Sigmoid colon (tissue), 7 donors: Measurements from ENCODE around the gene ITGAD. TPM values are rescaled to one million over a fixed set of nuclear protein-coding genes. Genes with fewer than 3 reads are reported as not detected.

ENCODE experiments used
- DNase-seq: peaks from one replicate; pipeline ENCODE4 v3.0.0-alpha.2; 2019
- H3K27ac ChIP-seq, 4 donors: fragments of 200-600 bp; sonication (generic); one replicate each; pipeline ENCODE4 v1.5.1; 2016 to 2019; ENCODE audit warnings: mild to moderate bottlenecking in 1 of 4
- H3K27me3 ChIP-seq, 3 donors: fragments of 200-600 bp; sonication (generic); one replicate each; pipeline ENCODE4 v1.5.1; 2019; ENCODE audit warnings: mild to moderate bottlenecking in 1 of 3
- H3K36me3 ChIP-seq, 4 donors: fragments of 200-600 bp; sonication (generic); one replicate each; pipeline ENCODE4 v1.5.1; 2016 to 2019
- H3K4me1 ChIP-seq, 4 donors: fragments of 200-600 bp; sonication (generic); one replicate each; pipeline ENCODE4 v1.5.1; 2017 to 2019
- H3K4me3 ChIP-seq, 4 donors: fragments of 200-600 bp; sonication (generic); one replicate each; pipeline ENCODE4 v1.5.1; 2017 to 2019; ENCODE audit warnings: mild to moderate bottlenecking in 2 of 4, moderate library complexity in 1 of 4
- H3K9me3 ChIP-seq, 4 donors: fragments of 200-600 bp in 3 of 4; sonication (generic) in 3 of 4; one replicate each; pipeline versions ENCODE4 v1.5.1 to v1.6.1; 2013 to 2019
- EP300 ChIP-seq, 4 donors: sonication (generic); formaldehyde crosslinking; IDR thresholded peaks; one replicate each; pipeline ENCODE4 v1.6.1; 2017; ENCODE audit warnings: antibody characterized with exemption in 4 of 4
- POLR2A ChIP-seq, 2 donors: fragments of 450-650 bp; IDR thresholded peaks; one replicate each; pipeline ENCODE4 v1.6.1; 2016; ENCODE audit warnings: antibody characterized with exemption in 2 of 2, mild to moderate bottlenecking in 2 of 2, moderate library complexity in 2 of 2
- POLR2AphosphoS5 ChIP-seq, 4 donors: sonication (generic); formaldehyde crosslinking; IDR thresholded peaks; one replicate each; pipeline ENCODE4 v1.6.1; 2017; ENCODE audit warnings: antibody characterized with exemption in 4 of 4
- WGBS, 2 donors: extraction: QIAGEN DNeasy Blood & Tissue Kit; methylation state at CpG; one replicate each; pipeline ENCODE4 v1.1.7; 2013; 5-methylcytosine and 5-hydroxymethylcytosine counted together
- intact Hi-C: fragments of 100-400 bp; cut with DNase I; formaldehyde crosslinking; loops from one replicate; pipeline ENCODE4 v1.15.1; 2023
- polyA plus RNA-seq, 3 donors: library from polyadenylated mRNA; stranded (reverse); fragments of 200-250 nt; gene quantifications; one replicate each; pipeline ENCODE4 v1.2.3, GENCODE V29; 2013
- total RNA-seq, 4 donors: library from RNA; depleted of rRNA; stranded (reverse); fragments of >200 nt; gene quantifications; one replicate each; pipeline ENCODE4 v1.1.0, GENCODE V29; 2016
- TF ChIP-seq, protein P1 (sequence below), 4 experiments: fragments of 450-650 bp in 3 of 4; fragments of 200-600 bp in 1 of 4; IDR thresholded peaks; one replicate each; pipeline ENCODE4 v1.5.1; 2016 to 2019; ENCODE audit warnings: antibody characterized with exemption in 4 of 4, mild to moderate bottlenecking in 3 of 4, moderate library complexity in 2 of 4
- donor health status: healthy with polysubstance abuse.
- donor health status: Bipolar disorder and iron deficiency.
- donor health status: healthy.

The ITGAD gene
- total and polyA plus RNA-seq, 7 donors = 0.22 TPM; not detected in 6

DNA sequence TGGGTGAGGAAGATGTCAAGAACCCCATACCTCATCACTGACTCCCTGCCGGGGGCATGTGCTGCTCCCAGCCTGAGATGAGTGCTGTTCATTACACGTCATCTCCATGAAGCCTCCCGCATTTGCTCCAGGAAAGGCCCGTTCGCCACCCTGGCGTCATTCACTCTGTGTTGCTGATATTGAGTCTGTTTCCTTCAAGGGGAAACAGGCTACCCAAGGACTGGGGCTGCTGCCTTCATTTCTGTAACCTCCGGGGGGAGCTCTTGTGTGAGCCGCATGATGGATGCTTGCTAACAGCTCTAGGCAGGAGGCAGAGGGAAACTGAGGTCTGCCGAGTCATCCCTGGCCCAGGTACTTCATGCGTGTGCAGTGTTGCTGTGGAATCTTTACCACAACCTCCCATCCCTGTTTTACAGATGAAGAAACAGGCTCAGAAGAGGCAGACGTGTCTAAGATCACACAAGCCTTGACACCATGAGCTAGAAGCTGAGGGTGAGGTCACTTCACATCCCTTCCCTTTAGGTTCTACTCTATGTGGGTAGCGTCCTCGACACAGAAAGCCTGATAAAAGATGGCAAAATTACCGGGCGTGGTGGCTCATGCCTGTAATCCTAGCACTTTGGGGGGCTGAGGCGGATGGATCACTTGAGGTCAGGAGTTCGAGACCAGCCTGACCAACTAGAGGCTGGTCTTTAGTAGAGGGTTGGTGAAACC, 62.6 kb downstream of the ITGAD start:
- Histone ChIP-seq H3K9me3 (no peaks in the 10 kb centered on the region), H3K27ac (peak overlapping the region in 1 of 4 donors; percentile 5), H3K27me3 (no peaks in the 10 kb centered on the region), H3K4me3 (no peak overlapping the region), H3K36me3 (no peaks in the 10 kb centered on the region), H3K4me1 (peaks cover 0 to 77% (median 76%) of the 10 kb centered on the region in 4 donors)
- DNase-seq = peak; percentile 63
- intact Hi-C loops = loop anchor here (5.0 to 10.0 kb wide), 4 partner anchors 313 to 1361 kb away; partner anchors contain the start of genes KAT8, SETD1A, TBX6 and YPEL3
- TF ChIP-seq, protein P1, sequence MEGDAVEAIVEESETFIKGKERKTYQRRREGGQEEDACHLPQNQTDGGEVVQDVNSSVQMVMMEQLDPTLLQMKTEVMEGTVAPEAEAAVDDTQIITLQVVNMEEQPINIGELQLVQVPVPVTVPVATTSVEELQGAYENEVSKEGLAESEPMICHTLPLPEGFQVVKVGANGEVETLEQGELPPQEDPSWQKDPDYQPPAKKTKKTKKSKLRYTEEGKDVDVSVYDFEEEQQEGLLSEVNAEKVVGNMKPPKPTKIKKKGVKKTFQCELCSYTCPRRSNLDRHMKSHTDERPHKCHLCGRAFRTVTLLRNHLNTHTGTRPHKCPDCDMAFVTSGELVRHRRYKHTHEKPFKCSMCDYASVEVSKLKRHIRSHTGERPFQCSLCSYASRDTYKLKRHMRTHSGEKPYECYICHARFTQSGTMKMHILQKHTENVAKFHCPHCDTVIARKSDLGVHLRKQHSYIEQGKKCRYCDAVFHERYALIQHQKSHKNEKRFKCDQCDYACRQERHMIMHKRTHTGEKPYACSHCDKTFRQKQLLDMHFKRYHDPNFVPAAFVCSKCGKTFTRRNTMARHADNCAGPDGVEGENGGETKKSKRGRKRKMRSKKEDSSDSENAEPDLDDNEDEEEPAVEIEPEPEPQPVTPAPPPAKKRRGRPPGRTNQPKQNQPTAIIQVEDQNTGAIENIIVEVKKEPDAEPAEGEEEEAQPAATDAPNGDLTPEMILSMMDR (IDR thresholded peaks at IDR 0.05) = no peak
- TF ChIP-seq EP300 (IDR thresholded peaks at IDR 0.05) (no peak), POLR2A (IDR thresholded peaks at IDR 0.05) (no peak), POLR2AphosphoS5 (IDR thresholded peaks at IDR 0.05) (no peak)
- 65 to 72% methylated on average over 17 of the region's 17 CpGs for WGBS, 2 donors

DNA sequence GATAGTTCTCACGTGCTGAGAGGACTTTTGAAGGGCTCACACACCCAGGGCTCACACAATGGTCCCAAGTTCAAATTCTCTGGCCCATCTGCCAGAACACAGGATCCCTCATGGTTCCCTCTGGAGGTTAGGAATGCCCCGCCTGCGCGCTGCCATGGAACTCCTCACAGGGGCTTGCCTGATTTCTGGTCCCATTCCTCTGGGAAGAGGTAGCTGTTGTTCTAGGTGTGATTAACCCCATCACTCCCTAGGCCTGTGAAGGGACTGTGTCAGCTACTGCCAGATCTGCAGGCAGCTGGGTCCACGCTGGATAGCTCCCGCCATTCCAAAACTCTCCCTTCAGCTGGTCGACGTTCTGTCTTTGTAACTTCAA, 63.8 kb downstream of the ITGAD start:
- peaks cover 0 to 3% (median 1%) of the 10 kb centered on the region in 4 donors for H3K36me3 ChIP-seq
- DNase-seq = peak; percentile 47
- 81 to 83% methylated on average over 8 of the region's 8 CpGs for WGBS, 2 donors
- no peaks in the 10 kb centered on the region for H3K27me3 ChIP-seq
- H3K4me3 ChIP-seq = peak overlapping the region in 1 of 4 donors; percentile 75
- peaks cover 0 to 73% (median 69%) of the 10 kb centered on the region in 4 donors for H3K4me1 ChIP-seq
- no peaks in the 10 kb centered on the region for H3K9me3 ChIP-seq
- intact Hi-C loops = loop anchor here (5.0 to 10.0 kb wide), 4 partner anchors 315 to 1362 kb away; partner anchors contain the start of genes KAT8, SETD1A, TBX6 and YPEL3
- TF ChIP-seq, protein P1 (IDR thresholded peaks at IDR 0.05) = no peak
- TF ChIP-seq POLR2AphosphoS5 (IDR thresholded peaks at IDR 0.05) (no peak), POLR2A (IDR thresholded peaks at IDR 0.05) (no peak), EP300 (IDR thresholded peaks at IDR 0.05) (no peak)
- H3K27ac ChIP-seq = peak overlapping the region; percentile 97 to 100 (median 100)

DNA sequence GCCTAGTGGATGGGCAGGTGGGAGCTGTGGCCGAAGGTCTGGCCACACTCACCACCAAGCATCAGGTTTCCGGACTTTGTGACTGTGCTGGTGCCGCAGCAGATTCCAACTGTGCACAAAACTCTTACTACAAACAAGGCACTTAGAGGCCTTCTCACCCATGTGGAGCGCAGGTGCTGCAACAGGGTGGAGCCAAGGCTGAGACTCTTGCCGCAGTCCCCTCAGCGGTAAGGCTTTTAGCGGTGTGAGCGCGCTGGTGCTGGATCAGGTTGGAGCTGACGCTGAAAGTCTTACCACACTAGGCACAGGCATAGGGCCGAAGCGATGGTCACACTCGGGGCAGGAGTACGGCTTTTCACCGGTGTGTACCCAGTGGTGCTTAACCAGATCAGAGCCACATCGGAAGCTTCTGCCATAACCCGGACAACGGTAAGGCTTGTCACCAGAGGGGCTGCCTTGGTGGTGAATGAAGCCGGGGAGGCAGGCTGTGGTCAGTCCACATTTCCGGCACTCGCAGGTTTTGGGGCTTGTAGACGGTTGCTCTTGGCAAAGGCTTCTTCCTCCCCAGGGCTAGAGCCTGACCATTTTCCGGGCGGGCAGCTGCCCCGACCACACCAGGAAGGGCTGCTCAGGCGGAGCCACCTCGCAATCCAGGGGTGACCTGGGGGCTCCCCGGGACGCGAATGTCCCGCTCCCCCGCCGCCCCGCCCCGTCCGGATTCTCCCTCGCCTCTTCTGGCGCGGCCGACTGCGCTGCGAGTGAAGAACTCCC, 65.1 kb downstream of the ITGAD start:
- Histone ChIP-seq H3K27ac (peak overlapping the region; percentile 97 to 100 (median 100)), H3K4me1 (peaks cover 0 to 60% (median 56%) of the 10 kb centered on the region in 4 donors), H3K27me3 (no peaks in the 10 kb centered on the region), H3K9me3 (no peaks in the 10 kb centered on the region), H3K36me3 (peaks cover 0 to 15% (median 10%) of the 10 kb centered on the region in 4 donors), H3K4me3 (peak overlapping the region; percentile 68 to 92 (median 76))
- WGBS, 2 donors = 0 to 1% methylated on average over 42 of the region's 42 CpGs
- peak; percentile 78 for DNase-seq
- intact Hi-C loops = loop anchor here (5.0 to 10.0 kb wide), 4 partner anchors 316 to 1363 kb away; partner anchors contain the start of genes KAT8, SETD1A, TBX6 and YPEL3
- TF ChIP-seq POLR2AphosphoS5 (IDR thresholded peaks at IDR 0.05) (peak in 2 of 4 donors; percentile 8 to 26), EP300 (IDR thresholded peaks at IDR 0.05) (no peak)

DNA sequence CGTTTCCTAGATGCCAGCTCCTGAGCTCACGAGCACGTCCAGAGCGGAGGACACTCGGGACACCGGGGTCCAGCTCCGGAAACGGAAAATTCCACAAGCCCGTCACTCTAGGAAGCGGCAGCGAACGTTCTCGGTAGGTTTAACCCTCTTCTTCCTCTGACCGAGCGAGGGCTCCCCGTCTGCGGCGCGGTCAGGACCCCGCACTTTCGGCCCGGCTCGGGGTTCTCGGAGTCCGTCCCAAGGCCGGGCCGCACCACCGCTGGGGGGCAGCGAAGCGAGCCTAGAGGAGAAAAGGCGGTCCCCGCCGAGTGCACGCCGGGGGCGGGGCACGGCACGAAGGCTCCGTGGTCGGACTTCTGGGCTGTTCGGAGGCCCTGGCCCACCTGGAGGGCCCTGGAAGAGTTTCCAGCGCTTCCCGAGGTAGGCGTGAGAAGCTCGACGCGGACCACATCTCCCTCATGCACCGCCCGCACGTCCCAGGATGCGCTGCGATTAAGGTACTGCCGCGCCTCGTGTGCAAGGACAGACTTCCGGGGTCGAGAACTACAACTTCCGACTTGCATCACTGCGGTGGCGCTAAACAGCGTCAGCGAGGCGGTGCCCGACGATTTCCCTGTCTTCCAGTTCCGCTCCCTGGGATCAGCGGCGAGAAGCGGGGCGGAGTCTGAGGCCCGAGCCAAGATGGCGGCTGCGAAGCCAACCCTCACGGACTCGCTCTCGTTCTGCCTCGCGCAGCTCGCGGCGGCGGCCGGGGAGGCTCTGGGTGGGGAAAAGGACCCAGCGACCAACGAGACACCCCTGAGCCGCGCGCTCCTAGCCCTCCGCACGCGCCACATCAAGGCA, 65.9 kb downstream of the ITGAD start, which contains the start of gene ARMC5:
ARMC5 (plus strand) TSS at position 658 of the 843 bp plus-strand sequence; CDS start at position 682, 24 bp downstream.
- H3K4me3 ChIP-seq = peak within 1 kb of the TSS; percentile 68 to 92 (median 76)
- H3K4me1 ChIP-seq = peaks cover 0 to 52% (median 48%) of the 10 kb centered on the region in 4 donors
- H3K36me3 ChIP-seq = peaks cover 0 to 23% (median 13%) of the 10 kb centered on the region in 4 donors
- TF ChIP-seq POLR2A (IDR thresholded peaks at IDR 0.05) (peak in 1 of 2 donors; percentile 52), EP300 (IDR thresholded peaks at IDR 0.05) (no peak), POLR2AphosphoS5 (IDR thresholded peaks at IDR 0.05) (peak; percentile 82 to 87 (median 83))
- TF ChIP-seq, protein P1 (IDR thresholded peaks at IDR 0.05) = peak; percentile 33 to 60 (median 48)
- intact Hi-C loops = loop anchor here (1.0 to 10.0 kb wide), 5 partner anchors 49 to 1364 kb away; partner anchors contain the start of genes KAT8, RUSF1, SETD1A and TBX6
- 0 to 1% methylated on average over 91 of the region's 91 CpGs for WGBS, 2 donors
- peak; percentile 99 for DNase-seq
- peak within 1 kb of the TSS; percentile 97 to 100 (median 100) for H3K27ac ChIP-seq
- no peaks in the 10 kb centered on the region for H3K9me3 ChIP-seq
- no peaks in the 10 kb centered on the region for H3K27me3 ChIP-seq
